H9 (cell line): ENCODE measurements around the gene ADGRL3. TPM values are rescaled to one million over a fixed set of nuclear protein-coding genes. Genes with fewer than 3 reads are reported as not detected.

ENCODE experiments used
- DNase-seq: peaks from one replicate; pipeline ENCODE4 v3.0.0-alpha.2; 2017
- H2AFZ ChIP-seq: one replicate; pipeline ENCODE4 v1.6.1; 2013; ENCODE audit warnings: mild to moderate bottlenecking, low read length, control low read depth, moderate library complexity
- H2AK5ac ChIP-seq: 2 replicates; pipeline ENCODE4 v1.6.1; 2013; ENCODE audit warnings: low read length, control low read depth, mixed read lengths; ENCODE audit not compliant: insufficient read length
- H2BK120ac ChIP-seq: one replicate; pipeline ENCODE4 v1.6.1; 2013; ENCODE audit warnings: low read depth, mild to moderate bottlenecking, low read length, control low read depth, inconsistent platforms; ENCODE audit not compliant: poor library complexity, severe bottlenecking
- H2BK12ac ChIP-seq: 2 replicates; pipeline ENCODE4 v1.6.1; 2013; ENCODE audit warnings: low read length, control low read depth, mixed read lengths, low read depth; ENCODE audit not compliant: insufficient read length
- H2BK15ac ChIP-seq: 2 replicates; pipeline ENCODE4 v1.6.1; 2013; ENCODE audit warnings: low read depth, low read length, control low read depth
- H2BK20ac ChIP-seq: one replicate; pipeline ENCODE4 v1.6.1; 2013; ENCODE audit warnings: low read depth, mild to moderate bottlenecking, low read length, control low read depth, inconsistent platforms; ENCODE audit not compliant: poor library complexity, severe bottlenecking
- H2BK5ac ChIP-seq: 2 replicates; pipeline ENCODE4 v1.6.1; 2013; ENCODE audit warnings: low read length, control low read depth, mixed read lengths; ENCODE audit not compliant: insufficient read length
- H3K14ac ChIP-seq: 2 replicates; pipeline ENCODE4 v1.6.1; 2013; ENCODE audit warnings: low read length, control low read depth; ENCODE audit not compliant: insufficient read depth
- H3K18ac ChIP-seq: 2 replicates; pipeline ENCODE4 v1.6.1; 2013; ENCODE audit warnings: low read depth, mild to moderate bottlenecking, mixed read lengths, low read length, control low read depth; ENCODE audit not compliant: insufficient read length
- H3K23ac ChIP-seq: 2 replicates; pipeline ENCODE4 v1.6.1; 2013; ENCODE audit warnings: low read length, control low read depth, mixed read lengths, low read depth; ENCODE audit not compliant: insufficient read length
- H3K23me2 ChIP-seq: 2 replicates; pipeline ENCODE4 v1.6.1; 2013; ENCODE audit warnings: low read depth, mild to moderate bottlenecking, mixed read lengths, low read length, control low read depth; ENCODE audit not compliant: insufficient read length, poor library complexity, severe bottlenecking
- H3K27ac ChIP-seq: 2 replicates; pipeline ENCODE4 v1.5.1; 2013; ENCODE audit warnings: low read length, control low read depth, mixed read lengths, low read depth; ENCODE audit not compliant: insufficient read length
- H3K27me3 ChIP-seq: 2 replicates; pipeline ENCODE4 v1.6.1; 2013; ENCODE audit warnings: low read length, control low read depth, inconsistent platforms; ENCODE audit not compliant: insufficient read depth
- H3K4ac ChIP-seq: 2 replicates; pipeline ENCODE4 v1.6.1; 2013; ENCODE audit warnings: low read depth, mild to moderate bottlenecking, control low read depth, inconsistent platforms, low read length, moderate library complexity
- H3K4me1 ChIP-seq: 2 replicates; pipeline ENCODE4 v1.6.1; 2013; ENCODE audit warnings: low read length, control low read depth, inconsistent platforms; ENCODE audit not compliant: insufficient read depth
- H3K4me2 ChIP-seq: 2 replicates; pipeline ENCODE4 v1.6.1; 2013; ENCODE audit warnings: low read length, control low read depth, mixed read lengths; ENCODE audit not compliant: insufficient read length, insufficient read depth
- H3K56ac ChIP-seq: 2 replicates; pipeline ENCODE4 v1.6.1; 2013; ENCODE audit warnings: low read depth, mild to moderate bottlenecking, mixed read lengths, low read length, control low read depth; ENCODE audit not compliant: insufficient read length
- H3K79me1 ChIP-seq: 2 replicates; pipeline ENCODE4 v1.6.1; 2013; ENCODE audit warnings: low read depth, mild to moderate bottlenecking, moderate library complexity, low read length, control low read depth, inconsistent platforms; ENCODE audit not compliant: insufficient read depth, poor library complexity, severe bottlenecking
- H3K79me2 ChIP-seq: 2 replicates; pipeline ENCODE4 v1.6.1; 2013; ENCODE audit warnings: low read length, control low read depth, inconsistent platforms; ENCODE audit not compliant: insufficient read depth
- H3K9ac ChIP-seq: 2 replicates; pipeline ENCODE4 v1.6.1; 2013; ENCODE audit warnings: low read length, control low read depth, mixed read lengths; ENCODE audit not compliant: insufficient read length; ENCODE audit errors: extremely low read depth
- H3K9me3 ChIP-seq: one replicate; pipeline ENCODE4 v1.6.1; 2013; ENCODE audit warnings: low read depth, low read length, inconsistent platforms; ENCODE audit not compliant: control insufficient read depth
- H3T11ph ChIP-seq: one replicate; pipeline ENCODE4 v1.6.1; 2013; ENCODE audit warnings: mild to moderate bottlenecking, low read length, control low read depth, inconsistent platforms
- H4K20me1 ChIP-seq: one replicate; pipeline ENCODE4 v1.6.1; 2013; ENCODE audit not compliant: control insufficient read depth, insufficient read length, insufficient read depth
- H4K5ac ChIP-seq: 2 replicates; pipeline ENCODE4 v1.6.1; 2013; ENCODE audit warnings: low read depth, mild to moderate bottlenecking, mixed read lengths, low read length, control low read depth; ENCODE audit not compliant: insufficient read length
- H4K8ac ChIP-seq: replicated peaks from 2 replicates; pipeline ENCODE4 v1.6.1; 2013; ENCODE audit warnings: low read length, control low read depth, mixed read lengths, low read depth; ENCODE audit not compliant: insufficient read length
- H4K91ac ChIP-seq: 2 replicates; pipeline ENCODE4 v1.6.1; 2013; ENCODE audit warnings: low read depth, mild to moderate bottlenecking, moderate library complexity, mixed read lengths, low read length, control low read depth; ENCODE audit not compliant: insufficient read length
- H3K27ac Mint-ChIP-seq, 3 experiments: 2 replicates in 2 of 3; 3 replicates in 1 of 3; pipeline ENCODE4 v1.8.0; 2020 to 2021; ENCODE audit warnings: mixed read lengths in 3 of 3, mild to moderate bottlenecking in 1 of 3, moderate library complexity in 1 of 3
- H3K27me3 Mint-ChIP-seq: 2 replicates; pipeline ENCODE4 v1.8.0; 2021; ENCODE audit warnings: low read depth, mild to moderate bottlenecking, moderate library complexity, mixed read lengths
- H3K36me3 Mint-ChIP-seq, 3 experiments: 2 replicates in 2 of 3; 3 replicates in 1 of 3; pipeline ENCODE4 v1.8.0; 2020 to 2021; ENCODE audit warnings: low read depth in 3 of 3, mixed read lengths in 3 of 3; ENCODE audit not compliant: insufficient read depth in 1 of 3
- H3K4me1 Mint-ChIP-seq, 2 experiments: 2 replicates each; pipeline ENCODE4 v1.8.0; 2020; ENCODE audit warnings: mixed read lengths in 2 of 2
- H3K4me3 Mint-ChIP-seq, 2 experiments: 2 replicates in 1 of 2; 3 replicates in 1 of 2; pipeline ENCODE4 v1.8.0; 2020 to 2021; ENCODE audit warnings: mild to moderate bottlenecking in 2 of 2, mixed read lengths in 2 of 2, moderate library complexity in 1 of 2
- H3K9me3 Mint-ChIP-seq, 2 experiments: 2 replicates in 1 of 2; 3 replicates in 1 of 2; pipeline ENCODE4 v1.8.0; 2020; ENCODE audit warnings: mild to moderate bottlenecking in 2 of 2, mixed read lengths in 2 of 2, moderate library complexity in 1 of 2
- WGBS: extraction: QIAGEN DNeasy Blood & Tissue Kit; methylation state at CpG from one replicate; pipeline ENCODE4 v1.1.7; 2013; ENCODE audit warnings: missing lambda C conversion rate, low lambda C conversion rate, mixed read lengths; ENCODE audit not compliant: insufficient read length; ENCODE audit errors: extremely low coverage; 5-methylcytosine and 5-hydroxymethylcytosine counted together
- total RNA-seq: library from RNA; stranded (reverse); gene quantifications from 2 replicates; pipeline ENCODE4 v1.2.1, GENCODE V29; 2021
- TF ChIP-seq, protein P1 (sequence below): fragments of 200-600 bp; sonication (generic); conservative IDR thresholded peaks from 3 replicates; pipeline ENCODE4 v1.8.0; 2021; ENCODE audit warnings: antibody characterized with exemption, mild to moderate bottlenecking

ADGRL3 gene
- total RNA-seq, 1 experiment from 2014 or later = 5.9 TPM

DNA sequence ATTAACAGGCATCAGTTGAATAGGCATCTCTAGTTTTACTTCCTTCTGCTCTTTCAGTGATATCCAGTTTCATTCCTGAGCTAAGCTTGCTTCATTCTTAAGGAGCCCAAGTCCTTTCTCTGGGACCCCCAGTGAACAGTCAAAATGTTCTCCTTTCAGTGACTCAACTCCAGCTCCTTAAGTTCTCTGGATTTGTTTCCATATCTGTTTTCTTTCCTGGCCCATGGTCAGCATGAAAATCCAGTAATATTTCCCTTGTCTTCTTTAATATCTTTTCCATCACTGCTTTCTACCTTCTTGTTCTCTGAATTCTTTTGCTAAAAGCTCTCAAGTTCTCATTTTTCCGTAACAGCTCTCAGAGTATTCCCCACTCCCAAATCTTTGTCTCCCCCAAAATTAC, 25.5 kb downstream of the ADGRL3 start:
- Histone ChIP-seq H2AK5ac (no peak overlapping the region), H2BK15ac (no peak overlapping the region), H3K4ac (no peak overlapping the region), H3K18ac (no peak overlapping the region), H3K56ac (no peak overlapping the region), H4K8ac (no peak overlapping the region), H3K79me2 (no peaks in the 10 kb centered on the region), H2BK120ac (no peak overlapping the region), H3K27me3 (no peaks in the 10 kb centered on the region), H3K4me1 (no peaks in the 10 kb centered on the region; the same call in 1 of the 2 replicates), H4K5ac (no peak overlapping the region), H4K91ac (no peak overlapping the region), H3K23ac (no peak overlapping the region), H3K14ac (no peak overlapping the region), H3K79me1 (no peaks in the 10 kb centered on the region), H3T11ph (no peak overlapping the region), H2BK12ac (no peak overlapping the region), H3K9ac (no peak overlapping the region), H3K4me2 (no peak overlapping the region), H2BK20ac (no peak overlapping the region), H2AFZ (no peak overlapping the region), H3K27ac (no peak overlapping the region), H4K20me1 (no peaks in the 10 kb centered on the region), H3K23me2 (no peaks in the 10 kb centered on the region), H2BK5ac (no peak overlapping the region), H3K9me3 (no peaks in the 10 kb centered on the region)
- peaks cover 0 to 9% of the 10 kb centered on the region in 2 experiments; a peak in 2 of 4 replicates for H3K4me1 Mint-ChIP-seq
- no peak for DNase-seq
- TF ChIP-seq, protein P1, sequence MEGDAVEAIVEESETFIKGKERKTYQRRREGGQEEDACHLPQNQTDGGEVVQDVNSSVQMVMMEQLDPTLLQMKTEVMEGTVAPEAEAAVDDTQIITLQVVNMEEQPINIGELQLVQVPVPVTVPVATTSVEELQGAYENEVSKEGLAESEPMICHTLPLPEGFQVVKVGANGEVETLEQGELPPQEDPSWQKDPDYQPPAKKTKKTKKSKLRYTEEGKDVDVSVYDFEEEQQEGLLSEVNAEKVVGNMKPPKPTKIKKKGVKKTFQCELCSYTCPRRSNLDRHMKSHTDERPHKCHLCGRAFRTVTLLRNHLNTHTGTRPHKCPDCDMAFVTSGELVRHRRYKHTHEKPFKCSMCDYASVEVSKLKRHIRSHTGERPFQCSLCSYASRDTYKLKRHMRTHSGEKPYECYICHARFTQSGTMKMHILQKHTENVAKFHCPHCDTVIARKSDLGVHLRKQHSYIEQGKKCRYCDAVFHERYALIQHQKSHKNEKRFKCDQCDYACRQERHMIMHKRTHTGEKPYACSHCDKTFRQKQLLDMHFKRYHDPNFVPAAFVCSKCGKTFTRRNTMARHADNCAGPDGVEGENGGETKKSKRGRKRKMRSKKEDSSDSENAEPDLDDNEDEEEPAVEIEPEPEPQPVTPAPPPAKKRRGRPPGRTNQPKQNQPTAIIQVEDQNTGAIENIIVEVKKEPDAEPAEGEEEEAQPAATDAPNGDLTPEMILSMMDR = no peak
- no peaks in the 10 kb centered on the region for H3K27me3 Mint-ChIP-seq
- H3K36me3 Mint-ChIP-seq = no peaks in the 10 kb centered on the region; a peak in 1 of 7 replicates
- H3K4me3 Mint-ChIP-seq = no peak overlapping the region
- no peaks in the 10 kb centered on the region for H3K9me3 Mint-ChIP-seq
- WGBS = no CpG with 5 or more reads among the region's 1 CpG
- H3K27ac Mint-ChIP-seq = peak overlapping the region in 1 of 3 experiments; percentile 1; a peak in 2 of 7 replicates
